ENCODE data around the gene EPPIN. TPM values are rescaled to one million over a fixed set of nuclear protein-coding genes. Genes with fewer than 3 reads are reported as not detected.

The EPPIN gene
- not detected in 2 replicates for total RNA-seq

GRCh38 chr20:45547206-45547770, at the start of gene EPPIN:
Gene EPPIN (minus strand): TSS chr20:45547401. CDS start chr20:45547357, 44 bp downstream.

GRCh38 chr20:45579184-45579583, 32.0 kb upstream of the EPPIN start, which contains the start of gene WFDC8:
Gene WFDC8 (minus strand): TSS chr20:45579284. CDS start chr20:45579247, 37 bp downstream.

GRCh38 chr20:45539382-45539781, 7.8 kb downstream of the EPPIN start, which contains the start of gene WFDC6:
Gene WFDC6 (minus strand): TSS chr20:45539482. CDS start chr20:45539407, 75 bp downstream.

GRCh38 chr20:45515147-45515913, 31.9 kb downstream of the EPPIN start, which contains the start of gene SPINT3:
Gene SPINT3 (minus strand): TSS chr20:45515622. CDS start chr20:45515608, 14 bp downstream.

Other genes starting within 250 kb of the EPPIN start
- gene RBPJL, start 240.6 kb downstream of the EPPIN start, total RNA-seq, result not detected in 2 replicates
- 1.6 TPM in 1 of 2 replicates, not detected in the other for gene MATN4, start 239.1 kb downstream of the EPPIN start, total RNA-seq
- 45.2 and 48.1 TPM in 2 replicates for gene SDC4, start 199.0 kb downstream of the EPPIN start, total RNA-seq
- 22.4 and 23.6 TPM in 2 replicates for gene SYS1, start 184.2 kb downstream of the EPPIN start, total RNA-seq
- not detected in 2 replicates for gene TP53TG5, start 169.1 kb downstream of the EPPIN start, total RNA-seq
- 2.0 and 12.3 TPM in 2 replicates for gene DBNDD2, start 139.1 kb downstream of the EPPIN start, total RNA-seq
- 87.8 and 96.4 TPM in 2 replicates for gene PIGT, start 131.3 kb downstream of the EPPIN start, total RNA-seq
- gene WFDC2, start 77.6 kb downstream of the EPPIN start, total RNA-seq, result not detected in 2 replicates
- not detected in 2 replicates for gene SPINT3, start 31.8 kb downstream of the EPPIN start, total RNA-seq
- not detected in 2 replicates for gene WFDC6, start 7.9 kb downstream of the EPPIN start, total RNA-seq
- gene WFDC8, start 31.9 kb upstream of the EPPIN start, total RNA-seq, result not detected in 2 replicates
- not detected in 2 replicates for gene WFDC10A, start 82.3 kb upstream of the EPPIN start, total RNA-seq
- gene WFDC9, start 83.9 kb upstream of the EPPIN start, total RNA-seq, result not detected in 2 replicates
- not detected in 2 replicates for gene WFDC11, start 122.8 kb upstream of the EPPIN start, total RNA-seq
- not detected in 2 replicates for gene WFDC13, start 154.6 kb upstream of the EPPIN start, total RNA-seq
- not detected in 2 replicates for gene WFDC10B, start 157.6 kb upstream of the EPPIN start, total RNA-seq
- gene SPINT4, start 174.9 kb upstream of the EPPIN start, total RNA-seq, result not detected in 2 replicates
- gene WFDC3, start 244.5 kb upstream of the EPPIN start, total RNA-seq, result 1.7 TPM in 1 of 2 replicates, not detected in the other
- 26.6 and 27.2 TPM in 2 replicates for gene DNTTIP1, start 244.6 kb upstream of the EPPIN start, total RNA-seq

Data from pericardium fibroblast (primary cell).